HG02981 (cell line): ENCODE measurements around the gene PDHA2.
"Not testable (repeated sequence)": the region's sequence is repeated elsewhere in the genome, so short reads cannot be mapped to it uniquely, and the experiment has no call there.

Experiments used
- ATAC-seq: cut with Tn5 transposase; IDR thresholded peaks from one replicate; pipeline ENCODE4 v1.9.1; 2021; ENCODE audit warnings: mild to moderate bottlenecking, moderate library complexity; ENCODE audit not compliant: unreplicated experiment

Gene PDHA2

GRCh38 chr4:95839891-95840290 lies at the start of gene PDHA2:
Gene PDHA2, plus strand, starts transcription at chr4:95840093. Its CDS starts 58 bp downstream, at chr4:95840151.
- no peak for ATAC-seq

- no peak for ATAC-seq
Measured at GRCh38 chr4:95798003-95798402, 41.9 kb upstream of the PDHA2 start.

GRCh38 chr4:95798727-95799126 lies 41.2 kb upstream of the PDHA2 start:
- no peak for ATAC-seq

GRCh38 chr4:95821867-95822266 lies 18.0 kb upstream of the PDHA2 start:
- no peak for ATAC-seq

- ATAC-seq: no peak
Measured at GRCh38 chr4:95825546-95825945, 14.3 kb upstream of the PDHA2 start.

GRCh38 chr4:95830651-95831050 lies 9.2 kb upstream of the PDHA2 start:
- ATAC-seq: no peak

GRCh38 chr4:95831166-95831565 lies 8.7 kb upstream of the PDHA2 start:
- no peak for ATAC-seq

- no peak for ATAC-seq
Measured at GRCh38 chr4:95833711-95834194, 6.1 kb upstream of the PDHA2 start.

GRCh38 chr4:95835672-95836071 lies 4.2 kb upstream of the PDHA2 start:
- no peak for ATAC-seq

GRCh38 chr4:95838192-95838591 lies 1.7 kb upstream of the PDHA2 start:
- no peak for ATAC-seq

GRCh38 chr4:95847908-95848460 lies 8.1 kb downstream of the PDHA2 start:
- ATAC-seq: no peak

GRCh38 chr4:95850161-95850560 lies 10.3 kb downstream of the PDHA2 start:
- no peak for ATAC-seq

- ATAC-seq: no peak
Measured at GRCh38 chr4:95857761-95858160, 17.9 kb downstream of the PDHA2 start.

GRCh38 chr4:95867919-95868318 lies 28.0 kb downstream of the PDHA2 start:
- no peak for ATAC-seq

- not testable (repeated sequence) for ATAC-seq
Measured at GRCh38 chr4:95869414-95869813, 29.5 kb downstream of the PDHA2 start.

- ATAC-seq: no peak
Measured at GRCh38 chr4:95869961-95870500, 30.1 kb downstream of the PDHA2 start.

- ATAC-seq: no peak
Measured at GRCh38 chr4:95877636-95878035, 37.7 kb downstream of the PDHA2 start.

GRCh38 chr4:95887551-95887950 lies 47.7 kb downstream of the PDHA2 start:
- no peak for ATAC-seq

GRCh38 chr4:95889662-95890061 lies 49.8 kb downstream of the PDHA2 start:
- no peak for ATAC-seq
